Activated T-helper 1 cell treated with anti-CD3 and anti-CD28 coated beads, Interleukin-12 subunit alpha, Interleukin-12 subunit beta, Interleukin-2, Interleukin-4 antibody, amounts not matched to agents 30 ng/mL and 10 ng/mL and 1 ng/mL, durations not matched to agents 14 hours and 24 hours and 36 hours (primary cell): Measurements from ENCODE around the gene EIF3K. TPM values are rescaled to one million over a fixed set of nuclear protein-coding genes. Genes with fewer than 3 reads are reported as not detected.

Experiments
- DNase-seq: peaks from one replicate; pipeline ENCODE4 v3.0.0; 2021; ENCODE audit warnings: low spot score
- H3K27ac Mint-ChIP-seq: one replicate; pipeline ENCODE4 v1.8.0; 2021; ENCODE audit warnings: mild to moderate bottlenecking, mixed read lengths
- H3K27me3 Mint-ChIP-seq: one replicate; pipeline ENCODE4 v1.8.0; 2022; ENCODE audit warnings: mild to moderate bottlenecking, moderate library complexity, mixed read lengths; ENCODE audit not compliant: insufficient read depth
- H3K36me3 Mint-ChIP-seq: one replicate; pipeline ENCODE4 v1.8.0; 2021; ENCODE audit warnings: low read depth, mixed read lengths
- H3K4me1 Mint-ChIP-seq: one replicate; pipeline ENCODE4 v1.8.0; 2021; ENCODE audit warnings: low read depth, mixed read lengths
- H3K4me3 Mint-ChIP-seq: one replicate; pipeline ENCODE4 v1.8.0; 2021; ENCODE audit warnings: mild to moderate bottlenecking, moderate library complexity, mixed read lengths
- H3K9me3 Mint-ChIP-seq: one replicate; pipeline ENCODE4 v1.8.0; 2021; ENCODE audit warnings: mixed read lengths
- intact Hi-C: fragments of 100-400 bp; cut with micrococcal nuclease; formaldehyde crosslinking; loops from one replicate; pipeline ENCODE4 v1.15.1; 2024
- total RNA-seq: library from RNA; stranded (reverse); gene quantifications from 2 replicates; pipeline ENCODE4 v1.2.3, GENCODE V29; 2022

EIF3K gene
- total RNA-seq, 1 donor from 2014 or later: 326 TPM

DNA sequence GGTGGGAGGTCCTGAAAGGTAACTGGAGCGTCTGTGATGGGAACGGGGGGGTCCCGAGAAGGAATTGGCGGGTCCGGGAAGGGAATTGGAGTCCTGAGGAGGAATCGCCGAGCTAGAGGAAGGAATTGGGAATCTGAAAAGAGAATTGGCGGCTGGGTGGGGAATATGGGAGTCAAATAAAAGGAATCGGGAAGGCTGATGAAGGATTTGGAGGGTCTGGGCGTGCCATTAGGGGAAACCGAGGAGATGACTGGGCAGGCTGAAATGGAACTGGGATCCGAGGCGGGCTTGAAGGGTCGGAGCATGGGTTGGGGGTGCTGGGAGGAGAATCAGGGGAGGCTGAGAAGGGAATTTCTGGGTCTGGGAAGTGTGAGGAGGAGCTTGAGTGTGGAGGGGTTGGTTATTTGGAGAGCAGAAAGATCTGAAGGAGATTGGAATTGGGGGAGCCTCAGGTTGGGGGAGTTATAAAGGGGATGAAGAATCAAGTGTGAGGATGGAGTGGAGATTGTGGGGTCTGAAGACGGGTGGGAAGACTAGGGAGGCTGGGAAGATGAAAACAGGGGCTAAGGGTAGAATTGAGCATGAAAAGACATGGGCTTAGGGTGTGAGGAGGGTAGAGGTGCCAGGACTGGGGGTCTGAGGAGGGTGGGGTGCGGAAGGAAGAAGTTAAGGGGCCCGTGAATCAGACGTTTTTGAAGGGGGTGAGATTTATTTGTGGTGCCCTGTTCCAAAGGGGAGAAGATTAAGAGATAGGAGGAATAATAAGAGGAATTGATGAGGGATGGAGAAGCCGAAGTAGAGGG lies 29.2 kb downstream of the EIF3K start:
- Mint-ChIP-seq H3K9me3 (no peaks in the 10 kb centered on the region), H3K27ac (peak overlapping the region; percentile 82), H3K36me3 (peaks cover 16% of the 10 kb centered on the region), H3K4me1 (peaks cover 39% of the 10 kb centered on the region), H3K27me3 (no peaks in the 10 kb centered on the region), H3K4me3 (peak overlapping the region; percentile 94)
- DNase-seq: no peak
- intact Hi-C loops: loop anchor here (1.0 to 5.0 kb wide), 9 partner anchors 7 to 282 kb away; partner anchors contain the start of genes ECH1, EIF3K, MRPS12 and NFKBIB

DNA sequence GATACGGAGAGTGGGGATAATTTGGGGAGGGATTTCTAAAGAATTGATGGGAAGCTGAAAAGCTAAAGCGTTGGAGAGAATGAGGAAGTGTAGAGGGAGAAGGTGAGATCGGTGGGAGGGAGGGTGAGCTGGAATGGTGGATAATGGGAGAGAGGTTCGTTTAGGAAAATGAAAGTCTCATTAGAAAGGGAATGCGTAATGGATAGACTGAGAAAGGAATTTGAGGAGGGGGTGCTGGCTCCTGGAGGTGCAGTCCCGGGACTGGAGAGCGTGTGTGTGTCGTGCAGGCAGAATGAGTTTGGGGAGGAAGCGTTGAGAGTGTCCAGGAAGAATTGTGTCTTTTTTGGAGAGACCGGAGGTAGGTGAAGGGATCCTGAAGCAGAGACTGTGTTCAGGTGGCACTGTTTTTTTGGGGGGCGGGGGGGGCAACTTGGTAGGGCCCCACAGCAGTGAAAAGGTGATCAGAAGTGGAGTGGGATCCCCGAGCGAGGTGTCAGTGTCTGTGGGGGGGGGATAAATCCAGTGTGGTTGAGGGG lies 29.8 kb downstream of the EIF3K start:
- intact Hi-C loops: loop anchor here (5.0 kb wide), 1 partner anchor 33 kb away; no protein-coding TSS in a partner anchor
- H3K27me3 Mint-ChIP-seq: no peaks in the 10 kb centered on the region
- DNase-seq: no peak
- H3K4me3 Mint-ChIP-seq: peak overlapping the region; percentile 94
- H3K36me3 Mint-ChIP-seq: peaks cover 20% of the 10 kb centered on the region
- H3K4me1 Mint-ChIP-seq: peaks cover 46% of the 10 kb centered on the region
- H3K27ac Mint-ChIP-seq: peak overlapping the region; percentile 82
- no peaks in the 10 kb centered on the region for H3K9me3 Mint-ChIP-seq

DNA sequence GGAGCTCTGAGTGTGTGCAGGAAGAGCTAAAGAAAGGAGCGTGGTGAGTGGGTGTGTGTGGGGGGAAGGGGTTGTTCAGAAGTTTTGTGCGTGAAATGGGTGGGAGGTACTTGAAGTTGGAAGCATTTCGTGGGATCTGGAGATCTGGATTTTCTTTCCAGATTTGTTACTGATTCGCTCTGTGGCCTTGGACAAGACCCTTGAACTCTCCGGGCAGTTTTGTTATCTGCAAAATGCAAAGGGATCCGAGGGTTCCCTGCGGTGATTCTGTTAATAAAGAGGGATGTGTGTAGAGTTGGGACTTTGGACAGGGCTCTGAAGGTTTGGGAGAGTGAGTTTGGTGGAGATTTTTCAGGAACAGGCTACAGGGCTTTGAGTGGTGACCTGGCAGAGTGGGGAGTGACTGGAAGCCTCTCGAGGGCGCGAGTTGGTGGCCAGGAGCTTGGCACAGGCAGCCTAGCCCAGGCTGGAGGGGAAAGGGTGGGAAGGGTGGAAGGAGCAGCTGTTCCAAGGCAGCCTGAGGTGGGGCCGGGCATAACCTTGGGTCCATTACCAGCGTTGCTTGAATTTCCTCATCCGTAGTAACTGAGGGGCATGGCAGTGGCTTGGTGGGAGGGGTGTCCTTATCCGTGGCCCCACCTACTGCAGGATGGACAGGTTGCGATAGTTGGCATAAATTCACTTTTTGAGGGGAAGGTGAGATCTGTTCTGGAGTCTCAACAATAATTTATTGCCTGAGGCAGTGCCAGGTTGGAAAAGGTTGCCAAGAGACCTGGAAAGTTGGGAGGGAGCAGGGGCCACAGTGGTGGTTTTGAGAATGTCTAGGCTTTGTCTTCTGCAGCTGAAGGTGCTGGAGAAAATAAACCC lies 30.6 kb downstream of the EIF3K start:
- Mint-ChIP-seq H3K27me3 (no peaks in the 10 kb centered on the region), H3K4me3 (peak overlapping the region; percentile 94), H3K36me3 (peaks cover 20% of the 10 kb centered on the region), H3K4me1 (peaks cover 51% of the 10 kb centered on the region), H3K27ac (peak overlapping the region; percentile 52), H3K9me3 (no peaks in the 10 kb centered on the region)
- intact Hi-C loops: loop anchor here (5.0 kb wide), 1 partner anchor 33 kb away; no protein-coding TSS in a partner anchor
- DNase-seq: no peak

DNA sequence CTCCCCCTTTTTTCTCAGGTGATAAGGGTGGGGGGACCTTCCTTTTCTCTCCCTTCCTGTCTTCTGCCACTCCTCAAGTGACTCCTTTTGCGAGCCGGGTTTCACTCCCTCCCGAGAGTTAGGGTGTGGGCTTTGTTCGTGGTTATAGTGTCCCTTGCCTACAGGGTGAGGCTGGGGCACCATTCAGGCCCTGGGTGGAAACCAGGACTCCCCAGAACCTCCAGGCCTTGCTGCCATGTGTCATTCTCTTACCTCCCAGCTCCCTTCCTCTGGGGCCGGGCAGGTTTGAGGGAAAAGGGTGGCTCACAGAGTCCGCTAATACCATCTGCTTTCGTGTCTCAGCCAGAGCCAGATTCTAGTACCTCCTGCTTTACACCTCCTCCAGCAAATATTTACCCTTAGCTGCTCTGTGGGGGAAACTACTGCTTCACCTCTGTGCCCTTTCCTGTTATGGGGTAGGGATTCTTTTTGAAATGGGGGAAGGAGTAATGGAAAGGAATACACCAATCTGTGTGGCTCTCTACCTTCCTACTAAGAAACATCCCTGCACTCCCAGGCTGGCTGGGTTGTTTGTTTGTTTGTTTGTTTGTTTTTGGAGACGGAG lies 31.3 kb downstream of the EIF3K start:
- no peaks in the 10 kb centered on the region for H3K27me3 Mint-ChIP-seq
- H3K4me1 Mint-ChIP-seq: peaks cover 59% of the 10 kb centered on the region
- H3K9me3 Mint-ChIP-seq: no peaks in the 10 kb centered on the region
- intact Hi-C loops: no loop called here
- peak overlapping the region; percentile 58 for H3K27ac Mint-ChIP-seq
- peak overlapping the region; percentile 94 for H3K4me3 Mint-ChIP-seq
- H3K36me3 Mint-ChIP-seq: peaks cover 23% of the 10 kb centered on the region
- DNase-seq: no peak

DNA sequence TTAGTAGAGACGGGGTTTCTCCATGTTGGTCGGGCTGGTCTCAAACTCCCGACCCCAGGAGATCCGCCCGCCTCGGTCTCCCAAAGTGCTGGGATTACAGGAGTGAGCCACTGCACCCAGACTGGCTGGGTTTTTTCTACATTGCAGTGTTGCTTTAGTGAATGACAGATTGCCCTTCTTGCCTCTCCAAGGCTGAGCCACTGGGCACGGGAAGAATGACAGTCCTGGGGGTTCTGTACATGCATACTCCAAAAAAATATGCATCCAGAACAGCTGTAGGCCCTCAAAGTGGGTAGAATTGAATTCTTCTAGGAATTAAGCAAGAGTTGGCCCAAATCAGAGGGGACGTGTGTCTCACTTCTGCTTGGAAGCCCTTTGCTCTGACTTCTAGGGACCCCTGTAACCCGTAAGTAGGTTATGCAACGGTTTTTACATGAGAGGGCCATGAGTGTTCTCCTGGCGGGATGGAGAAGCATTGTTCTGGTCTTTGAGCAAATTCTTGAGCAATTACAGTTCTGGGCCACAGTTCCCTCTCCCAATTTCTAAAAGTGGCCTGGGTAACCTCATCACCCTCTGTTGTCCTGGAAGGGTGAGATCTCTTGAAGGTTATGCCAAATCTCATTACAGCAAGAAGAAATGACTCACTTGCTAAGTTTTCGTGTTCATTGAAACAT lies 32.1 kb downstream of the EIF3K start:
- peak overlapping the region; percentile 28 for H3K4me3 Mint-ChIP-seq
- H3K4me1 Mint-ChIP-seq: peaks cover 67% of the 10 kb centered on the region
- no peaks in the 10 kb centered on the region for H3K9me3 Mint-ChIP-seq
- intact Hi-C loops: no loop called here
- no peaks in the 10 kb centered on the region for H3K27me3 Mint-ChIP-seq
- H3K36me3 Mint-ChIP-seq: peaks cover 25% of the 10 kb centered on the region
- no peak for DNase-seq
- H3K27ac Mint-ChIP-seq: no peak overlapping the region

DNA sequence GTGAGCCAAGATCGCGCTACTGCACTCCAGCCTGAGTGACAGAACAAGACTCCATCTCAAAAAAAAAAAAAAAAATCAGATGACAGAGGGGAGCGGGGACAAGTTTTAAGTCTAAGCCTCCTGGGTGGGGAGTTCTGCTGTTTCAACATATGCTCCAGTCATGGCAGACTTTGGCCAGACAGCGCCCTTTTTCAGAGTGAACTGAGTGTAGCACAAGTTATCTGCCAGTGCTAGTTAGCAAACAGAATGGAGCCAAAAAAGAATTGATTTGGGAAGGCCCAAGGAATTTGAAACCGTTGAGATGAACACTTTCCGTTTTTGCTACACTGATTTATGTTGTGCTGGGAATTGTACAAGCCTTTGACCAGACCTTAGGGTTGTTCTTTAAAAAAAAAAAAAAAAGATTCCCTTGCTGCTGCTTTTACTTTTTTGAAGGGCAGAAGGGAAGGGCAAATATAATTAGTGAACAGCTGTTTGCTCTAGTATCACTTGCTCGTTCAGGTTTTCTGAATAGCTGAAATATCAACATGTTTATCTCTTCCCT lies 34.1 kb downstream of the EIF3K start:
- H3K9me3 Mint-ChIP-seq: no peaks in the 10 kb centered on the region
- no peak overlapping the region for H3K4me3 Mint-ChIP-seq

DNA sequence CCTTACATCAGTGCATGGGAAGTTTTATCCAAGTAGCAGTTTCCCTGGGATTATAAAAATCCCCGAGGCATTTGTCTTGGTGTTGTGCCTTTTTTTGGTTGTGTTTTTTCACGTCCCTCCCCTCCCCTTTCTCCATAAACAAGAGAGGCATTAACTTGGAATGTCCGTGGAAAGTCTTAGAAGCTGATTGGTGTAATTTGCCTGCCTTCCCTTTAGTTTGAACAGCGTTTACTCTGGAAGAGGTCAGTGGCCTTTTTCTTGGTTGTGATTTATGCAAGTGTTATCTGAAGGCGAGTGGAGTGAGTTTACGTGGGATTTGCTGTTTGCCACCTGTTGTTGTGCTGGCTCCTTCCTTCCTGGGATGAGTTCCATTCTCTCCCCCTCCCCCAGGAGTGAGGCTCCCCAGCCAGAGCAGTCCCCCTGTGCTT lies 35.7 kb downstream of the EIF3K start:
- Mint-ChIP-seq H3K4me1 (peaks cover 78% of the 10 kb centered on the region), H3K9me3 (no peaks in the 10 kb centered on the region), H3K4me3 (peak overlapping the region; percentile 75), H3K27me3 (no peaks in the 10 kb centered on the region), H3K36me3 (peaks cover 26% of the 10 kb centered on the region), H3K27ac (peak overlapping the region; percentile 53)
- DNase-seq: no peak
- intact Hi-C loops: loop anchor here (1.0 to 5.0 kb wide), 6 partner anchors 7 to 227 kb away; partner anchors contain the start of genes ACTN4, EIF3K and RASGRP4

More for the DNA sequence above, 34.1 kb downstream of the EIF3K start:
- intact Hi-C loops: no loop called here
- Mint-ChIP-seq H3K27me3 (no peaks in the 10 kb centered on the region), H3K27ac (no peak overlapping the region), H3K36me3 (peaks cover 36% of the 10 kb centered on the region), H3K4me1 (peaks cover 87% of the 10 kb centered on the region)
- no peak for DNase-seq

DNA sequence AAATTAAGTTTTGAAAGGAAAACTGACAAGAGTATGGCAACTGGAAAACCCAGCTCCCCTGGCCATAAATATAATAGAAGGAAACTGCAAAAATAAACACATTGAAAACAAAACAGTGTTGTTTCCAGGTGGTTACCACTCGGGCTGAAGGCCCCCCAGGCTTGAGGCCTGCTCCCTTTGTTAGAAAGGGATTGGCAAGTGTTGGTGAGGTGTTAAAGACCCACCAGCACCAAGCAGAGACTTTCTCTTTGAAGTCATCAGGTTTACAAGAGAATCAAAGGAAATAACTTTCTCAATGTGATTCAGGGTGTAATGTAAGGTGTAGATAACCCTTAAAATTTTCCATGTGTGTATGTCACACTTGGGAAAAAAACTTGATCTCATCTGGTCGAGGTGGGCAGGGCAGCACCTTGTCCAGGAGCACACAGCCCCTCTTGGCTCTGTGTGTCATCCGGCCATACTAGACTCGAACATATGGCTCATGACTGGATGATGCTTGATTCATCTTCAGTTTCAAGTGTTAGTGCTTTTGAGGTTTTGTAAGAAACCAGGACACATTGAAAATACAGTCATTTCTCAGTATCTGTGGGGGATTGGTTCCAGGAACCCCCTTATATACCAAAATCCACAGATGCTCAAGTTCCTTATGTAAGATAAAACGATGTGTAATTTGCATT lies 36.3 kb downstream of the EIF3K start:
- DNase-seq: peak; percentile 30
- no peaks in the 10 kb centered on the region for H3K9me3 Mint-ChIP-seq
- intact Hi-C loops: loop anchor here (1.0 to 5.0 kb wide), 6 partner anchors 8 to 228 kb away; partner anchors contain the start of genes ACTN4, EIF3K and RASGRP4
- H3K4me1 Mint-ChIP-seq: peaks cover 71% of the 10 kb centered on the region
- H3K27me3 Mint-ChIP-seq: no peaks in the 10 kb centered on the region
- H3K4me3 Mint-ChIP-seq: peak overlapping the region; percentile 75
- H3K36me3 Mint-ChIP-seq: peaks cover 22% of the 10 kb centered on the region
- peak overlapping the region; percentile 91 for H3K27ac Mint-ChIP-seq

DNA sequence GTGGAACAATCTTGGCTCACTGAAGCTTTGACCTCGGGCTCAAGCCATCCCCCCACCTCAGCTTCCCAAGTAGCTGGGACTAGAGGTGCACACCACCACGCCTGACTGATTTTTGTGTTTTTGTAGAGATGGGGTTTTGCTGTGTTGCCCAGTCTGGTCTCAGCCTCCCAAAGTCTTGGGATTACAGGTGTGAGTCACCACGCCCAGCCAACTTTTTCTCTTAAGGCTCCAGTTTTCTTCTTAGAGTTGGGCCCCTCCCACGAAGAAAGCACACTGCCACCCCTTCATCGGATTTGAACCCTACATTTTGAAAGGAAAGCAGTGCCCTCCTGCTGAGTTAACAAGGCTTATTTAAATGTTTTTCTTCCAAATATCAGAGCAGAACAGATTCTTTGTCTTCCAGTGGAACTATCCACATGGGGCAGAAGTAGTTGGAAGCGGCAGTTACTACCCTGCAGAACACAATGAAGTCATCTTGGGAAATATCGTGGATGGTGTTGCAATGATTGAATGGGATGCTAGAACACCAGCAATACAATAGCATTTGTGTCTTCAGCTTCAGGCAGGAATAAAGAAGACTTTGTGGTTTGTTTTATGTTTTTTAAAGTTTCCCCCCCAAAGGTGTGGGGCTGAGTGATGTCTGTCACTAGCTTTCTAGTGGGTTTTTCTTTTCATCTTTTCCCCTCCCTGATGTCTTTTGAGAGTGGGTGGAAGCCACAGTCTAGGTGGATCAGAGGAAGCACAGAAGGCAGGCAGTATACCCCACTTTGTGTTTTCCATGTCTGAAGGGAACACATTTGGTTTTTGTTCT lies 37.4 kb downstream of the EIF3K start:
- H3K36me3 Mint-ChIP-seq: peaks cover 29% of the 10 kb centered on the region
- H3K27me3 Mint-ChIP-seq: no peaks in the 10 kb centered on the region
- H3K27ac Mint-ChIP-seq: peak overlapping the region; percentile 91
- intact Hi-C loops: loop anchor here (1.0 to 5.0 kb wide), 4 partner anchors 25 to 229 kb away; partner anchors contain the start of genes HNRNPL and RASGRP4
- peak; percentile 38 for DNase-seq
- H3K4me3 Mint-ChIP-seq: peak overlapping the region; percentile 62
- H3K4me1 Mint-ChIP-seq: peaks cover 72% of the 10 kb centered on the region
- no peaks in the 10 kb centered on the region for H3K9me3 Mint-ChIP-seq

DNA sequence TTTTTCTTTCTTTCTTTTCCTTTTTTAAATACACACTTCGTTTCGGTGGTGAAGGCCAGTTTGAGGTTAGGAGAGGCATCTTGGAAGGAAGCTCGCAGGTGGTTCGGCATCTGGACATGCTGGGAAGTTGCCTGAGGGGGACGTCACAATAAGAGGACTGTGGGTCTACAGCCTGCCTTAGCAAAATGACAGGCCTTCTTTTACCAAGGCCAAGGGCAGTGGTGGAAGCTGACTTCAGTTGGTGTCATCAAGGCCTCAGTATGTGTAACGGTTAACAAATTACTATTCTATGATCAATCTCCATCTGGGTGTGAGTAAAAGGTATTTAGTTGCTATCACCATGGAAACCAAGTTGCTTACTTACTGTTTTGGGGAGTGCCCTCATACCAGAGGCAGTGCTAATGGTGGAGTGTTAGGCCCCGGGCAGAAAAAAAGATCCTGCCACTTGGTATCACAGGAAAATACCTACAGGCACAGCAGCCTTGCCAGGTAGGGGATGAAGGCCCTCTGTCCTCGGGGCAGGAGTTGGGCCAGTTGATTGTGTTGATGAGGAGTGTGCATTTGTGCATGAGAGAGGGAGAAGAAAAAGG lies 38.7 kb downstream of the EIF3K start:
- DNase-seq: no peak
- Mint-ChIP-seq H3K27me3 (no peaks in the 10 kb centered on the region), H3K9me3 (no peaks in the 10 kb centered on the region), H3K4me3 (peak overlapping the region; percentile 62), H3K27ac (peak overlapping the region; percentile 91), H3K4me1 (peaks cover 68% of the 10 kb centered on the region), H3K36me3 (peaks cover 30% of the 10 kb centered on the region)
- intact Hi-C loops: loop anchor here (2.0 to 5.0 kb wide), 3 partner anchors 75 to 230 kb away; partner anchors contain the start of genes HNRNPL and RASGRP4
